Measurements from ENCODE around the gene ZNF664. TPM values are rescaled to one million over a fixed set of nuclear protein-coding genes. Genes with fewer than 3 reads are reported as not detected.

ZNF664 gene
- polyA plus RNA-seq, 3 donors = 1.5 to 20.9 (median 2.7) TPM

- Histone ChIP-seq H3K4me1 (ENCODE audit: control insufficient read depth in 1 of 2, insufficient read depth in 2 of 2, low read length in 2 of 2) (peaks cover 5 to 14% of the 10 kb centered on the region in 2 donors), H3K27me3 (ENCODE audit: control insufficient read depth in 2 of 2, insufficient read depth in 2 of 2, low read length in 2 of 2) (no peaks in the 10 kb centered on the region), H3K27ac (ENCODE audit: low read depth in 1 of 2, low read length in 2 of 2) (no peak overlapping the region), H3K9me3 (replicated peaks in 1 of 2; ENCODE audit: control insufficient read depth in 1 of 2, insufficient read depth in 1 of 2, low read length in 2 of 2) (no peaks in the 10 kb centered on the region), H2AFZ (ENCODE audit: insufficient read depth, low read depth, low read length, poor library complexity, severe bottlenecking) (no peak overlapping the region), H3K36me3 (replicated peaks in 1 of 2; ENCODE audit: control insufficient read depth in 1 of 2, insufficient read depth in 2 of 2, low read length in 2 of 2) (no peaks in the 10 kb centered on the region), H3K9ac (ENCODE audit: insufficient read depth, low read length, poor library complexity, severe bottlenecking) (no peak overlapping the region), H3K79me2 (ENCODE audit: insufficient read depth, low read length) (no peaks in the 10 kb centered on the region), H3K4me3 (replicated peaks in 1 of 3; ENCODE audit: low read depth in 2 of 3, low read length in 3 of 3) (no peak overlapping the region), H3K4me2 (replicated peaks; ENCODE audit: extremely low read depth, low read length, poor library complexity, severe bottlenecking) (no peak overlapping the region), H4K20me1 (ENCODE audit: insufficient read depth, low read length) (no peaks in the 10 kb centered on the region)
- 91% methylated on average over 9 of the region's 12 CpGs for WGBS (ENCODE audit: insufficient coverage)
- H3K9me3 Mint-ChIP-seq = peaks cover 0 to 3% (median 0%) of the 10 kb centered on the region in 7 donors
- H3K27me3 Mint-ChIP-seq (ENCODE audit: low read depth in 3 of 3) = peaks cover 0 to 6% (median 0%) of the 10 kb centered on the region in 3 donors
- no peak overlapping the region for H3K27ac Mint-ChIP-seq
- TF ChIP-seq CTCF (IDR thresholded peaks at IDR 0.05) = no peak
- no peak for DNase-seq
- peaks cover 19% of the 10 kb centered on the region for H3K4me1 Mint-ChIP-seq
- no peaks in the 10 kb centered on the region for H3K36me3 Mint-ChIP-seq
- H3K4me3 Mint-ChIP-seq = no peak overlapping the region
- intact Hi-C loops (cut with micrococcal nuclease) = loop anchor here (10.0 kb wide), 3 partner anchors 745 to 875 kb away; no protein-coding TSS in a partner anchor
Measured at GRCh38 chr12:124030008-124030407, 57.0 kb downstream of the ZNF664 start.

GRCh38 chr12:124030510-124030909, 57.5 kb downstream of the ZNF664 start:
- no peak for TF ChIP-seq CTCF (IDR thresholded peaks at IDR 0.05)
- Histone ChIP-seq H4K20me1 (ENCODE audit: insufficient read depth, low read length) (no peaks in the 10 kb centered on the region), H3K9me3 (replicated peaks in 1 of 2; ENCODE audit: control insufficient read depth in 1 of 2, insufficient read depth in 1 of 2, low read length in 2 of 2) (no peaks in the 10 kb centered on the region), H3K36me3 (replicated peaks in 1 of 2; ENCODE audit: control insufficient read depth in 1 of 2, insufficient read depth in 2 of 2, low read length in 2 of 2) (no peaks in the 10 kb centered on the region), H3K79me2 (ENCODE audit: insufficient read depth, low read length) (no peaks in the 10 kb centered on the region), H3K4me1 (ENCODE audit: control insufficient read depth in 1 of 2, insufficient read depth in 2 of 2, low read length in 2 of 2) (peaks cover 5 to 13% of the 10 kb centered on the region in 2 donors), H3K27ac (ENCODE audit: low read depth in 1 of 2, low read length in 2 of 2) (no peak overlapping the region), H3K4me3 (replicated peaks in 1 of 3; ENCODE audit: low read depth in 2 of 3, low read length in 3 of 3) (no peak overlapping the region), H3K27me3 (ENCODE audit: control insufficient read depth in 2 of 2, insufficient read depth in 2 of 2, low read length in 2 of 2) (no peaks in the 10 kb centered on the region), H3K9ac (ENCODE audit: insufficient read depth, low read length, poor library complexity, severe bottlenecking) (no peak overlapping the region), H2AFZ (ENCODE audit: insufficient read depth, low read depth, low read length, poor library complexity, severe bottlenecking) (no peak overlapping the region), H3K4me2 (replicated peaks; ENCODE audit: extremely low read depth, low read length, poor library complexity, severe bottlenecking) (no peak overlapping the region)
- Mint-ChIP-seq H3K36me3 (no peaks in the 10 kb centered on the region), H3K9me3 (peaks cover 0 to 3% (median 0%) of the 10 kb centered on the region in 7 donors), H3K27me3 (ENCODE audit: low read depth in 3 of 3) (peaks cover 0 to 6% (median 0%) of the 10 kb centered on the region in 3 donors), H3K4me3 (no peak overlapping the region), H3K27ac (no peak overlapping the region), H3K4me1 (peaks cover 19% of the 10 kb centered on the region)
- intact Hi-C loops (cut with micrococcal nuclease) = loop anchor here (10.0 kb wide), 3 partner anchors 744 to 874 kb away; no protein-coding TSS in a partner anchor
- no peak for DNase-seq
- WGBS (ENCODE audit: insufficient coverage) = 58% methylated on average over 11 of the region's 12 CpGs
